Measurements from ENCODE around the gene DCANP1. TPM values are rescaled to one million over a fixed set of nuclear protein-coding genes. Genes with fewer than 3 reads are reported as not detected.

Gene DCANP1
- total and polyA plus RNA-seq, 3 donors from 2014 or later, result not detected

DNA sequence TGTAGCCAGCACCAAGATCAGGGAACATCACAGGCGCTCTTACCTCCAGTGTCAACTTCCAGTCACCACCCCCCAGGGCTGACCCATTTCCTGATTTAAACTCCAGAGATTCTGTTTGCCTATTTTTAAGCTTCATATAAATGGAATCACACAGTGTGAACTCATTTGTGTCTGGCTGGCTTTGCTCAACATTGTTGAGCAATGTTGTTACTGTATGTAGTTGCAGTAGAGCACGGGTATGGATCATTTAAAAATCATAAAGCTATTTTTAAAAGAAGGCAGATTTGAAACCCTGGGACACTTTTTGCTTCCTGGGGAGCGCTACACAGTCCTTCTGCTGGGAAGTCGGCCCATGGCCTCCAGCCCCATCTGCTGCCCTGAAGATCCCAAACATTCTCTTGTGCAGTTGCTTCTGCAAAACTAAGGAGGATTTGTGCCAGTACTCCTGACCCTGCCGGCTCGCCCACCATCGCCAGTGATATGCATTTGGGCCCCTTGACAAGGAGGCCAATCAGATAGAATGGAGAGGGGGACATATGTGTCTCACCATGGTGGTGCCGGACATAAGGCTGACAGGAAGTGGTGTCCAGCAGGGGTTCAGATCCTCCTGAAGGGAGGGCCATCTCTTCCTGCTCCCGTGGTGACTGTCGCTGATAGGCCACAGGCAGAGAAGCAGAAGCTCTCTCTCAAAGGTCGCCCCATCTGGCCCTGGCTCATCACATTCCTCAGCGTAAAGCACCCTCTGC is 13.3 kb downstream of the DCANP1 start:
- Histone ChIP-seq H3K27ac (no peak overlapping the region), H3K27me3 (no peaks in the 10 kb centered on the region), H3K4me3 (no peak overlapping the region), H3K4me1 (peaks cover 18% of the 10 kb centered on the region), H3K9me3 (no peaks in the 10 kb centered on the region), H3K36me3 (ENCODE audit: low read depth, missing control alignments) (no peaks in the 10 kb centered on the region)
- 57 to 66% methylated on average over 11 to 12 of the region's 12 CpGs for WGBS, 2 donors
- no peak for DNase-seq
- TF ChIP-seq, protein P1, sequence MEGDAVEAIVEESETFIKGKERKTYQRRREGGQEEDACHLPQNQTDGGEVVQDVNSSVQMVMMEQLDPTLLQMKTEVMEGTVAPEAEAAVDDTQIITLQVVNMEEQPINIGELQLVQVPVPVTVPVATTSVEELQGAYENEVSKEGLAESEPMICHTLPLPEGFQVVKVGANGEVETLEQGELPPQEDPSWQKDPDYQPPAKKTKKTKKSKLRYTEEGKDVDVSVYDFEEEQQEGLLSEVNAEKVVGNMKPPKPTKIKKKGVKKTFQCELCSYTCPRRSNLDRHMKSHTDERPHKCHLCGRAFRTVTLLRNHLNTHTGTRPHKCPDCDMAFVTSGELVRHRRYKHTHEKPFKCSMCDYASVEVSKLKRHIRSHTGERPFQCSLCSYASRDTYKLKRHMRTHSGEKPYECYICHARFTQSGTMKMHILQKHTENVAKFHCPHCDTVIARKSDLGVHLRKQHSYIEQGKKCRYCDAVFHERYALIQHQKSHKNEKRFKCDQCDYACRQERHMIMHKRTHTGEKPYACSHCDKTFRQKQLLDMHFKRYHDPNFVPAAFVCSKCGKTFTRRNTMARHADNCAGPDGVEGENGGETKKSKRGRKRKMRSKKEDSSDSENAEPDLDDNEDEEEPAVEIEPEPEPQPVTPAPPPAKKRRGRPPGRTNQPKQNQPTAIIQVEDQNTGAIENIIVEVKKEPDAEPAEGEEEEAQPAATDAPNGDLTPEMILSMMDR (IDR thresholded peaks at IDR 0.05), result no peak
- no peak for TF ChIP-seq POLR2A (IDR thresholded peaks at IDR 0.05)
- intact Hi-C loops (cut with DNase I; ENCODE audit: low total_unique reads), result no loop called here

DNA sequence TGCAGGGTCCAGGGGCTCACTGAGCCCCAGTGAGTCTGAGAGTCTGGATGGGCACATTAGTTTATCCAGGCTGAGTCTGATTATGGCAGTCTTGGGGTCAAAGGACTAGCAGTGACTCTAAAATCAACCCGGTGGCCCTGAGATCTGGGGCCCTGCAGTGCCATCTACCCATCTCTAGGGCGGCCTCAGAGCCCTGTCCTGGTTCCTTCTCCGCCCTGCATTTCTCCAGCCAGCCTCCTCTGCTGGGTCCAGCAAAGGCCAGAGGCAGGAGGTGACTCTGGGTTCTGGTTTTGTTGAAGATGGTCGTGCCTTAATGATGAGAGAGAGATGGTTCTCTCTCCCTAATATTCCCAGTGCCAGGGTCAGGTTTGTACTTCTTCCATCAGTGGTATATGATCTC is 15.0 kb downstream of the DCANP1 start:
- WGBS, 2 donors, result 88 to 100% methylated on average over 1 to 4 of the region's 4 CpGs
- Histone ChIP-seq H3K27ac (no peak overlapping the region), H3K36me3 (ENCODE audit: low read depth, missing control alignments) (no peaks in the 10 kb centered on the region), H3K4me3 (no peak overlapping the region), H3K4me1 (peaks cover 3% of the 10 kb centered on the region), H3K27me3 (no peaks in the 10 kb centered on the region), H3K9me3 (no peaks in the 10 kb centered on the region)
- no peak for DNase-seq
- no peak for TF ChIP-seq POLR2A (IDR thresholded peaks at IDR 0.05)
- TF ChIP-seq, protein P1 (IDR thresholded peaks at IDR 0.05), result no peak
- intact Hi-C loops (cut with DNase I; ENCODE audit: low total_unique reads), result no loop called here

DNA sequence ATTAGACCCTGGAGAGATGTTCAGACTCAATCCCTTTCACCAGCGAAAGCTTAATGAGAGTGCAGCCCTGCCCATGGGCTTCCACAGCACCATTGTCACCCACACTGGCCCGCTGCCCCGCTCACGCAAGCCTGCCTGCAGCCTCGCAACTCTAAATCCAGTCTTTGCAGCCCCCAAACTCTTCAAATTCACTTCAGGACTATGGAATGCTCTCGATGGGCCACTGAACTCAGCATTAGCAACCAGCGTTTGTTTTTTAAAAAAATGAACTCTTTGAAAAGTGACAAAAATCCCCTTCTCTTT is 17.1 kb downstream of the DCANP1 start:
- no peak overlapping the region for H3K27ac ChIP-seq
- no peak overlapping the region for H3K4me3 ChIP-seq

DNA sequence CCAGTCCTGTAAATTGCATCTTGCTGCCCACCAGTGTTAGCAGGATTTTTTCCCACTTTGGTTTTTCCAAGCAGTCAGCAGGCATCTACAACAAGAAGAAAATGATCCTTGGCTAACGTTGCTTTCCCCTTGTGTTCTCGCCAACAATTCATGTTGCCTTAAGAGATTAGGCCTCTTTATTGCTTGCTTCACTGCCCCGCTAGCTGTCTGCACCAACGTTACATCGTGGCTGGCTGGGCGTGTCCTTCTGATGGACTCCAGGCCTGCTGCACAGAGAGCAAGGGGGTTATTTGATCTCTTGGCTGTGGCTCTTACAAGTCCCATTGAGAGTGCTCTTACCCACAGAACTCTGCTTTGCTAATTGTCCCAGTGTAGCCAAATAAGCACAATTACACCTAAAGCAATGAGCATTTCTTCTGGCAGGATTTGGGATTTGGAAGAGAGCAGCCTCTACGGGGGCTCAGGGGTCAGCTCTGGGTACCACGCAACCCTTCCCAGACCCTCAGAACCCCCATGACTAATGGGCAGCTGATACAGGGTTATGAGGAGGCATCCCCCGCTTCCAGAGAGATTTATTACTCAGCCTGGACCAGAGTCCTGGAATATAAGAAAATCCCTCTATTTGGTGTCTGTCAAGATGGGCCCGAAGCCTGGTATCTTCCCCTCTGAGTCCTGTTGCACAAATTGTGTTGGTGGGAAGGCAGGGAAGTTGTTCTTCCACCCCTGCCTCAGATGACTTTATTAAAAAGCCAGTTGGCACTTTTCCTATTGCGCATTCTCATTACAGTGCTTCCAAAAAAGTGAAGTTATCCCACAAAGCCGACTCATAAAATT is 17.6 kb downstream of the DCANP1 start:
- peak; percentile 42 for DNase-seq
- Histone ChIP-seq H3K36me3 (ENCODE audit: low read depth, missing control alignments) (no peaks in the 10 kb centered on the region), H3K27me3 (no peaks in the 10 kb centered on the region), H3K9me3 (no peaks in the 10 kb centered on the region), H3K27ac (no peak overlapping the region), H3K4me1 (no peaks in the 10 kb centered on the region), H3K4me3 (no peak overlapping the region)
- intact Hi-C loops (cut with DNase I; ENCODE audit: low total_unique reads), result no loop called here
- TF ChIP-seq, protein P1 (IDR thresholded peaks at IDR 0.05), result no peak
- no peak for TF ChIP-seq POLR2A (IDR thresholded peaks at IDR 0.05)
- 46 to 48% methylated on average over 12 of the region's 12 CpGs for WGBS, 2 donors

More for the DNA sequence above, 17.1 kb downstream of the DCANP1 start:
- H3K9me3 ChIP-seq, result no peaks in the 10 kb centered on the region
- H3K27me3 ChIP-seq, result no peaks in the 10 kb centered on the region
- H3K36me3 ChIP-seq (ENCODE audit: low read depth, missing control alignments), result no peaks in the 10 kb centered on the region
- no peak for DNase-seq
- no peak for TF ChIP-seq POLR2A (IDR thresholded peaks at IDR 0.05)
- TF ChIP-seq, protein P1 (IDR thresholded peaks at IDR 0.05), result no peak
- no peaks in the 10 kb centered on the region for H3K4me1 ChIP-seq
- WGBS, 2 donors, result 64 to 74% methylated on average over 7 of the region's 7 CpGs
- intact Hi-C loops (cut with DNase I; ENCODE audit: low total_unique reads), result no loop called here

All from testis (tissue), 3 donors.